Tibial nerve (tissue), 4 donors: Measurements from ENCODE around the gene AOPEP.
A peak's percentile ranks its signal among the peaks of the same experiment; 100 is the strongest.

Experiments
- EP300 ChIP-seq, 2 donors: sonication (generic); formaldehyde crosslinking; IDR thresholded peaks; one replicate each; pipeline ENCODE4 v1.6.1; 2017; ENCODE audit warnings: antibody characterized with exemption in 2 of 2, mild to moderate bottlenecking in 1 of 2
- POLR2A ChIP-seq, 2 donors: fragments of 450-650 bp; IDR thresholded peaks; one replicate each; pipeline ENCODE4 v1.6.1; 2017; ENCODE audit warnings: antibody characterized with exemption in 2 of 2, mild to moderate bottlenecking in 2 of 2, moderate library complexity in 2 of 2
- TF ChIP-seq, protein P1 (sequence below), 5 experiments: fragments of 200-600 bp in 3 of 5; fragments of 450-650 bp in 2 of 5; sonication (generic) in 3 of 5; IDR thresholded peaks; one replicate each; pipeline ENCODE4 v1.5.1; 2016 to 2019; ENCODE audit warnings: antibody characterized with exemption in 5 of 5, mild to moderate bottlenecking in 3 of 5, moderate library complexity in 2 of 5

DNA sequence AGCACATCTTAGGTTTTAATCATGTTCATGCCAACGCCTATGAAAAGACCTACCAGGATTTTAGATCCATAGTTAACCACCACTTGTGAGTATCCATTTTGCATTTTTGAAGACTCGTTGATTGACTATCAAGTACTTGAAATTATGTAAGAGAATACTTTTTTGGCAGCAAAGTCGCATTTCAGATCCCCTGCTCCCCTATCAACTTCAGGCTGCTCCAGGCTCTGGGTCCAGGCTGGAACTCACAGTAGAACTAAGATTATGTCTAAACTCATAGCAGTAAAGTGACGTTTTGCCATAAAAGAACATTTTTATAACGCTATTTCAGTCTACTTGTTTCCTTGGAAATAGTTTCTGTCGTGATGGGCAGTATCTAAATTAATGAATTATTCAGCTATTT, 323.3 kb downstream of the AOPEP start:
- TF ChIP-seq, protein P1, sequence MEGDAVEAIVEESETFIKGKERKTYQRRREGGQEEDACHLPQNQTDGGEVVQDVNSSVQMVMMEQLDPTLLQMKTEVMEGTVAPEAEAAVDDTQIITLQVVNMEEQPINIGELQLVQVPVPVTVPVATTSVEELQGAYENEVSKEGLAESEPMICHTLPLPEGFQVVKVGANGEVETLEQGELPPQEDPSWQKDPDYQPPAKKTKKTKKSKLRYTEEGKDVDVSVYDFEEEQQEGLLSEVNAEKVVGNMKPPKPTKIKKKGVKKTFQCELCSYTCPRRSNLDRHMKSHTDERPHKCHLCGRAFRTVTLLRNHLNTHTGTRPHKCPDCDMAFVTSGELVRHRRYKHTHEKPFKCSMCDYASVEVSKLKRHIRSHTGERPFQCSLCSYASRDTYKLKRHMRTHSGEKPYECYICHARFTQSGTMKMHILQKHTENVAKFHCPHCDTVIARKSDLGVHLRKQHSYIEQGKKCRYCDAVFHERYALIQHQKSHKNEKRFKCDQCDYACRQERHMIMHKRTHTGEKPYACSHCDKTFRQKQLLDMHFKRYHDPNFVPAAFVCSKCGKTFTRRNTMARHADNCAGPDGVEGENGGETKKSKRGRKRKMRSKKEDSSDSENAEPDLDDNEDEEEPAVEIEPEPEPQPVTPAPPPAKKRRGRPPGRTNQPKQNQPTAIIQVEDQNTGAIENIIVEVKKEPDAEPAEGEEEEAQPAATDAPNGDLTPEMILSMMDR (IDR thresholded peaks at IDR 0.05): no peak
- TF ChIP-seq POLR2A (IDR thresholded peaks at IDR 0.05): no peak
- peak in 1 of 2 donors; percentile 32 for TF ChIP-seq EP300 (IDR thresholded peaks at IDR 0.05)
